ENCODE results near the gene PTPRU.

GRCh38 chr1:29222686-29223085, 13.6 kb upstream of the PTPRU start:
- TF ChIP-seq POLR2AphosphoS5 (IDR thresholded peaks at IDR 0.05) (no peak), CTCF (IDR thresholded peaks at IDR 0.05) (no peak)

All from suprapubic skin (tissue), 3 donors.